Esophagus muscularis mucosa (tissue), 4 donors: Measurements from ENCODE around the gene SERTAD2.

Experiments
- CTCF ChIP-seq, 3 experiments: fragments of 200-600 bp in 2 of 3; fragments of 450-650 bp in 1 of 3; sonication (generic) in 2 of 3; IDR thresholded peaks; one replicate each; pipeline ENCODE4 v1.5.1; 2017 to 2019; ENCODE audit warnings: antibody characterized with exemption in 3 of 3, mild to moderate bottlenecking in 2 of 3, moderate library complexity in 1 of 3
- EP300 ChIP-seq: sonication (generic); formaldehyde crosslinking; IDR thresholded peaks from one replicate; pipeline ENCODE4 v1.6.1; 2017; ENCODE audit warnings: antibody characterized with exemption
- POLR2A ChIP-seq: fragments of 450-650 bp; IDR thresholded peaks from one replicate; pipeline ENCODE4 v1.6.1; 2017; ENCODE audit warnings: antibody characterized with exemption, moderate library complexity, mild to moderate bottlenecking, low read depth
- POLR2AphosphoS5 ChIP-seq, 2 donors: sonication (generic); formaldehyde crosslinking; IDR thresholded peaks; one replicate each; pipeline ENCODE4 v1.6.1; 2017; ENCODE audit warnings: antibody characterized with exemption in 2 of 2

- TF ChIP-seq CTCF (IDR thresholded peaks at IDR 0.05) (no peak), POLR2AphosphoS5 (IDR thresholded peaks at IDR 0.05) (no peak), POLR2A (no peak), EP300 (no peak)
These were observed 8.0 kb upstream of the SERTAD2 start for GRCh38 chr2:64661741-64662169.
